ENCODE data around the gene LRP10.

- TF ChIP-seq, protein P1, sequence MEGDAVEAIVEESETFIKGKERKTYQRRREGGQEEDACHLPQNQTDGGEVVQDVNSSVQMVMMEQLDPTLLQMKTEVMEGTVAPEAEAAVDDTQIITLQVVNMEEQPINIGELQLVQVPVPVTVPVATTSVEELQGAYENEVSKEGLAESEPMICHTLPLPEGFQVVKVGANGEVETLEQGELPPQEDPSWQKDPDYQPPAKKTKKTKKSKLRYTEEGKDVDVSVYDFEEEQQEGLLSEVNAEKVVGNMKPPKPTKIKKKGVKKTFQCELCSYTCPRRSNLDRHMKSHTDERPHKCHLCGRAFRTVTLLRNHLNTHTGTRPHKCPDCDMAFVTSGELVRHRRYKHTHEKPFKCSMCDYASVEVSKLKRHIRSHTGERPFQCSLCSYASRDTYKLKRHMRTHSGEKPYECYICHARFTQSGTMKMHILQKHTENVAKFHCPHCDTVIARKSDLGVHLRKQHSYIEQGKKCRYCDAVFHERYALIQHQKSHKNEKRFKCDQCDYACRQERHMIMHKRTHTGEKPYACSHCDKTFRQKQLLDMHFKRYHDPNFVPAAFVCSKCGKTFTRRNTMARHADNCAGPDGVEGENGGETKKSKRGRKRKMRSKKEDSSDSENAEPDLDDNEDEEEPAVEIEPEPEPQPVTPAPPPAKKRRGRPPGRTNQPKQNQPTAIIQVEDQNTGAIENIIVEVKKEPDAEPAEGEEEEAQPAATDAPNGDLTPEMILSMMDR (IDR thresholded peaks at IDR 0.05): no peak
- no peak for TF ChIP-seq POLR2AphosphoS5 (IDR thresholded peaks at IDR 0.05)
Measured at GRCh38 chr14:22845821-22846625, 25.5 kb upstream of the LRP10 start.

Data from upper lobe of left lung (tissue), 4 donors.